ENCODE measurements around the gene GATAD2A. TPM values are rescaled to one million over a fixed set of nuclear protein-coding genes. Genes with fewer than 3 reads are reported as not detected.
A peak's percentile ranks its signal among the peaks of the same experiment; 100 is the strongest.

The GATAD2A gene
- polyA plus RNA-seq, 1 experiment: 22.0 TPM

DNA sequence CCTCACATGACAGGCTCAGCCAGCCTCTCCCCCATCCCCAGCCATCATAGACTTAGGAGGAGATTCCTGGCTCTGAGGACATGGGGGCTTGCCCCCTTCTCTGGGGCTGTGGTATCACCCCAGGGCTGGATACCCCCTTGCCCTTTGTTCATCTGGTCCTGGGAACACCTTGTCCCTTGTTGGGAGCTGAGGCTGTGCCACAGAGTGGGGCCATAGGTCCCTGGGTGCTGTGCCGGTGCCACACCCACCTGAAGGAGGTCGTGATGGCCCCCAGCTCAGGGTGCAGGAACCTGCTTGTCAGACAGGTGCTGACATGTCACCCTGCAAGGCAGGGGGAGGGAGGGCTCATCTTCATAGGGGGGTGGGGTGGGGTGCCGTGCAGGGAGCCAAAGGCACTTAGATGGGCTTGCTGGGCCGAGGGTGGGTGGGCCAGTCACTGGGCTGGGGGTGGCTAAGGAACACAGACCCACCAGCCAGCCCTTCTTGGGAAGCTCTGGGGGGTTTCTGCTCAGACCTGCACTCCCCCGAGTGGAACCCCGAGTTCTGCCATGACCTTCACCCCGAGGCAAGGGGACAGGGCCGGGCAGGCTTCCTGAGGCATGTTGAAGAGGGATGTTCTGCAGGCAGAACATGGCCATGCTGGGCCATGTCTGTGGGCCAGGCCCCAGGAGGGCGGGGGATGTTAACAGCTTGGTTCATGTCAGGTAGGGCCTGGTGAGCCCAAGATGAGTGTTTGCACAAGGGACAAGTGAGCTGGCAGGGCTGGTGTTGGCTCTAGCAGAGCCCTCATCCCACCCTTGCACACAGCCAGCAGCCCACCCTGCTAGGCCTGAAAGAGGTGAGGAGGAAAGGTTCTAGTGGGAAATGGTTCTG, 81.8 kb downstream of the GATAD2A start:
- ChIA-PET CTCF (interaction anchor here (0.7 to 1.3 kb wide), 3 partner anchors 9 to 144 kb away, joined by 3 to 4 read pairs (median 3); no protein-coding TSS in a partner anchor), POLR2A (interaction anchor here (1.4 kb wide), 1 partner anchor 82 kb away, joined by 5 read pairs; the partner anchor contains the start of gene GATAD2A)
- Histone ChIP-seq H3K4me3 (ENCODE audit: low read depth, low read length) (no peak overlapping the region), H3K9me3 (ENCODE audit: control insufficient read depth, insufficient read depth, low read length) (no peaks in the 10 kb centered on the region; the same call in 1 of the 2 replicates), H3K27me3 (ENCODE audit: control insufficient read depth, insufficient read depth, low read length) (no peaks in the 10 kb centered on the region), H3K27ac (ENCODE audit: low read depth, low read length) (no peak overlapping the region)
- no peak for DNase-seq (ENCODE audit: low read depth, low spot score)
- TF ChIP-seq, protein P1, sequence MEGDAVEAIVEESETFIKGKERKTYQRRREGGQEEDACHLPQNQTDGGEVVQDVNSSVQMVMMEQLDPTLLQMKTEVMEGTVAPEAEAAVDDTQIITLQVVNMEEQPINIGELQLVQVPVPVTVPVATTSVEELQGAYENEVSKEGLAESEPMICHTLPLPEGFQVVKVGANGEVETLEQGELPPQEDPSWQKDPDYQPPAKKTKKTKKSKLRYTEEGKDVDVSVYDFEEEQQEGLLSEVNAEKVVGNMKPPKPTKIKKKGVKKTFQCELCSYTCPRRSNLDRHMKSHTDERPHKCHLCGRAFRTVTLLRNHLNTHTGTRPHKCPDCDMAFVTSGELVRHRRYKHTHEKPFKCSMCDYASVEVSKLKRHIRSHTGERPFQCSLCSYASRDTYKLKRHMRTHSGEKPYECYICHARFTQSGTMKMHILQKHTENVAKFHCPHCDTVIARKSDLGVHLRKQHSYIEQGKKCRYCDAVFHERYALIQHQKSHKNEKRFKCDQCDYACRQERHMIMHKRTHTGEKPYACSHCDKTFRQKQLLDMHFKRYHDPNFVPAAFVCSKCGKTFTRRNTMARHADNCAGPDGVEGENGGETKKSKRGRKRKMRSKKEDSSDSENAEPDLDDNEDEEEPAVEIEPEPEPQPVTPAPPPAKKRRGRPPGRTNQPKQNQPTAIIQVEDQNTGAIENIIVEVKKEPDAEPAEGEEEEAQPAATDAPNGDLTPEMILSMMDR (IDR thresholded peaks at IDR 0.05; ENCODE audit: low read depth, low read length): no peak

DNA sequence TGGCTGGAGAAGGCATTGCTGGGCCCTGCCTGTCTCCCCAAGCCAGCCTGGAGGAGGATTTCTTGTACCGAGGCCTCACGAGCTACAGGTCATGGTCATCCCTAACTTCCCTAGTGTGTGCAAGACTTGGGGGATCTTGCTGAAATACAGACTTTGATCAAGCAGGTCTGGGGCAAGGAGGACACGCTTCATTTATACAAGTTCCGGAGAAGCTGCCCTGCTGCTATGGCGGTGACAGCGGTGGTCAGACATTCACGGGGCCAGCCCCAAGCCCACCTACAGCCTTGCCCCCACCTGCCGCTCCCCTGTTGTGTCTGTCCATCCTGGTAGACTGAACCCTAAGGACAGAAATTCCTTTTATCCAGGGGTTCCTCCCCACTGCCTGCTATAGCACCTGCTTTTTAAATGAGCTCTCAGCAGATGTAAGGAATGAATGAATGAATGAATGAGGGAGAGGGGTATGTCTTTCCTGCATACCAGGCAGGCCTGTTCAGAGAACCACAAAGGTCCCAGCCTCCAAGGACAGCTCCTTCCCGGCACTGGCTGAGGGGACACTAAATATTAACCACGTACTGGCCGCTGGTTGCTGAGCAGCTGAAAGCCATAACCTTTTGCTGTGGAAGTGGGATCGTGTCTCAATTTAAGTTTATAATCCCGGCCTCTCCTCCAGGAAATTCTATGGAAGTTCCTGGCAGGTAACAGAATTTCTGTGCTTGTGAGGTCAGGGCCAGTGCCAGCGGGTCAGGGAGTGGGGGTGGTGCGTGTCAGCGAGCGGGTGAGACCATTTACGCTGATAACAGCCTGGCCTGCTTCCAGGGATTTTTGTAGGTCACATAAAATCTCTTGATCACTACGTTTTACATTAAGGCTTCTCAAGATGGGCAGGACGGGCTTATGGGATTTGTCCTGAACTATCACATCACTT, 82.7 kb downstream of the GATAD2A start:
- POLR2A ChIA-PET: interaction anchor here (1.4 to 1.5 kb wide), 2 partner anchors 83 to 124 kb away, joined by 3 to 5 read pairs; partner anchors contain the start of gene GATAD2A

DNA sequence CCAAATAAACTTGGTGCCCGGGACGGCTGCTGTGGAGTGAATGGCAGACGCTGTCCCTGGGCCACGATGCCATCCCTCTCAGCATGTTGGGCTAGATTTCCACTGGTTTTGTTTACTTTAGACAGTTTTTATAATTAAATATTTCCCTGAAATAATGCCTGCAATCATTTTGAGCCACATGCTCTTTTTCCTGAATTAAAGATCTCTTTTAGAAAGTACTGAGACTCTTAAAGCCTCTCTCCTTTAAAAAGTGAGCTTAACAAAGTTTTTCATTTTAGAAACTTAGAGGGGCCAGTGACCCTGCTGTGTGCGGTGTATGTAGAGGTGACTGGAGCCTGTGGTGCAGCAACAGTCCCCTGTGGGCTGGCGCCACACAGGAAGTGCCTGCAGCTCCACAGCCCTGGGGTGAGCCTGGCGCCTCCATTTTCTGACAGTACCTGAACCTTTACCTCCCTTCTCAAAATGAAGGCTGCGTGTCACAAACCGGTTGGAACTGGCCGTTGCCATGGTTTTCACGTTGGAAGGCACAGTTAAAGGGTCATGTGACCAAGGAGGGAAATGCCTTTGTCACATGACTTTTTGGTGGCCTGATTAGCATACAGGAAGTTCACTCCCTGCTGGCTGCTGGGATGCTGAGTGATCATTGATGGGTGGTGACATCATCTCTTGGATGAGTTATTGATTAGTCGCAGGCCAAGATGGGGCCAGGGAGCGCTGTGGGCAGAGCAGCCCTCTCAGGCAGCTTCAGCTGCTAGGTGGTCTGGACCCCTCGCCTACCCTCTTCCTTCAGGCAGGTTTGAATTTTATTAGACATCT, 83.6 kb downstream of the GATAD2A start:
- TF ChIP-seq, protein P1 (IDR thresholded peaks at IDR 0.05; ENCODE audit: low read depth, low read length): no peak
- Histone ChIP-seq H3K27ac (ENCODE audit: low read depth, low read length) (peak overlapping the region; percentile 90), H3K27me3 (ENCODE audit: control insufficient read depth, insufficient read depth, low read length) (no peaks in the 10 kb centered on the region), H3K4me3 (ENCODE audit: low read depth, low read length) (peak overlapping the region; percentile 25), H3K9me3 (ENCODE audit: control insufficient read depth, insufficient read depth, low read length) (no peaks in the 10 kb centered on the region; the same call in 1 of the 2 replicates)
- DNase-seq (ENCODE audit: low read depth, low spot score): peak; percentile 69
- ChIA-PET POLR2A (interaction anchor here (1.4 to 1.5 kb wide), 2 partner anchors 84 to 125 kb away, joined by 3 to 5 read pairs; partner anchors contain the start of gene GATAD2A), CTCF (interaction anchor here (0.8 to 5.5 kb wide), 7 partner anchors 27 to 147 kb away, joined by 3 to 147 read pairs (median 7); partner anchors contain the start of genes GATAD2A, NDUFA13 and TSSK6)

More for the DNA sequence above, 82.7 kb downstream of the GATAD2A start:
- no peaks in the 10 kb centered on the region for H3K27me3 ChIP-seq (ENCODE audit: control insufficient read depth, insufficient read depth, low read length)
- no peak for DNase-seq (ENCODE audit: low read depth, low spot score)
- H3K9me3 ChIP-seq (ENCODE audit: control insufficient read depth, insufficient read depth, low read length): no peaks in the 10 kb centered on the region; the same call in 1 of the 2 replicates
- H3K4me3 ChIP-seq (ENCODE audit: low read depth, low read length): no peak overlapping the region
- CTCF ChIA-PET: interaction anchor here (0.7 to 5.5 kb wide), 4 partner anchors 10 to 145 kb away, joined by 3 to 147 read pairs (median 4); no protein-coding TSS in a partner anchor
- H3K27ac ChIP-seq (ENCODE audit: low read depth, low read length): peak overlapping the region; percentile 90
- TF ChIP-seq, protein P1 (IDR thresholded peaks at IDR 0.05; ENCODE audit: low read depth, low read length): no peak

DNA sequence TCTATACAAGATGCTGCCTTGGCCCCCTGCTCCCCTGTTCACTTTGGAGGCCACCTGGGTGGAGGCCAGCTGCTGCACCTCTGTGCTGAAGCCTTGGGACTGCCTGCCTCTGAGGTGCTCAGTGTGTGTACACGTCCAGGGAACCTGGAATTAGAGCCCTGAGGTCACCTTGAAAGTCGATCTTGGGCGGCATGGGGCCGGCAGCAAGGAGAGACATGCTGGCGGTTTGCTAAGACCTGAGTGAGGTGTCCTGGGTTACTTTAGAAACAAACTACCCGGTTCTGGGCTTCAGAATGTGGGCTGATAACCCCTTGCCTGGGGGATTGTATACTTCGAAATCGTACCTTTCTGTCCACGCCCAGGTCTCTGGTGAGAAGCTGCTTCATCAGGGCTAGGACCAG, 84.3 kb downstream of the GATAD2A start:
- H3K27ac ChIP-seq (ENCODE audit: low read depth, low read length): peak overlapping the region; percentile 90
- TF ChIP-seq, protein P1 (IDR thresholded peaks at IDR 0.05; ENCODE audit: low read depth, low read length): no peak

More for the DNA sequence above, 84.3 kb downstream of the GATAD2A start:
- POLR2A ChIA-PET: interaction anchor here (1.5 kb wide), 1 partner anchor 126 kb away, joined by 3 read pairs; no protein-coding TSS in a partner anchor
- no peak overlapping the region for H3K4me3 ChIP-seq (ENCODE audit: low read depth, low read length)
- H3K9me3 ChIP-seq (ENCODE audit: control insufficient read depth, insufficient read depth, low read length): no peaks in the 10 kb centered on the region; the same call in 1 of the 2 replicates
- CTCF ChIA-PET: interaction anchor here (0.8 to 5.5 kb wide), 16 partner anchors 8 to 152 kb away, joined by 3 to 147 read pairs (median 4); partner anchors contain the start of genes GATAD2A, NDUFA13 and TSSK6
- H3K27me3 ChIP-seq (ENCODE audit: control insufficient read depth, insufficient read depth, low read length): no peaks in the 10 kb centered on the region
- no peak for DNase-seq (ENCODE audit: low read depth, low spot score)

Measured in AG04450 (cell line).